HPDE6-E6E7 (cell line): ENCODE data around the gene FGF12.

Experiments
- DNase-seq: peaks from one replicate; pipeline ENCODE4 v3.0.0; 2011; ENCODE audit warnings: missing footprints; ENCODE audit errors: extremely low spot score

FGF12 gene

GRCh38 chr3:192685801-192686200 is 41.5 kb downstream of the FGF12 start:
- DNase-seq: no peak

GRCh38 chr3:192684151-192684550 is 43.2 kb downstream of the FGF12 start:
- DNase-seq: no peak

- no peak for DNase-seq
Observed at GRCh38 chr3:192675958-192676649, 51.2 kb downstream of the FGF12 start.

GRCh38 chr3:192655628-192656027 is 71.7 kb downstream of the FGF12 start:
- DNase-seq: no peak

- DNase-seq: no peak
Observed at GRCh38 chr3:192655040-192655439, 72.3 kb downstream of the FGF12 start.

GRCh38 chr3:192653862-192654261 is 73.5 kb downstream of the FGF12 start:
- DNase-seq: no peak

GRCh38 chr3:192652727-192653126 is 74.6 kb downstream of the FGF12 start:
- DNase-seq: no peak

- no peak for DNase-seq
Observed at GRCh38 chr3:192651836-192652512, 75.4 kb downstream of the FGF12 start.

GRCh38 chr3:192645437-192645836 is 81.9 kb downstream of the FGF12 start:
- DNase-seq: no peak

- no peak for DNase-seq
Observed at GRCh38 chr3:192642651-192643050, 84.7 kb downstream of the FGF12 start.

- DNase-seq: no peak
Observed at GRCh38 chr3:192641919-192642318, 85.4 kb downstream of the FGF12 start.

GRCh38 chr3:192639987-192640386 is 87.4 kb downstream of the FGF12 start:
- no peak for DNase-seq

- DNase-seq: no peak
Observed at GRCh38 chr3:192637803-192638202, 89.5 kb downstream of the FGF12 start.

GRCh38 chr3:192636517-192637444 is 90.6 kb downstream of the FGF12 start:
- no peak for DNase-seq

GRCh38 chr3:192629429-192629828 is 97.9 kb downstream of the FGF12 start:
- DNase-seq: no peak

GRCh38 chr3:192621909-192622308 is 105.4 kb downstream of the FGF12 start:
- DNase-seq: no peak

- DNase-seq: no peak
Observed at GRCh38 chr3:192620275-192620674, 107.1 kb downstream of the FGF12 start.

GRCh38 chr3:192611411-192611810 is 115.9 kb downstream of the FGF12 start:
- no peak for DNase-seq

GRCh38 chr3:192608726-192609600 is 118.4 kb downstream of the FGF12 start:
- DNase-seq: no peak

GRCh38 chr3:192607798-192608197 is 119.5 kb downstream of the FGF12 start:
- no peak for DNase-seq

GRCh38 chr3:192597913-192598312 is 129.4 kb downstream of the FGF12 start:
- no peak for DNase-seq
